Natural killer cell (primary cell): ENCODE data around the gene PEX1. TPM values are rescaled to one million over a fixed set of nuclear protein-coding genes. Genes with fewer than 3 reads are reported as not detected.
"Not testable (repeated sequence)": the region's sequence is repeated elsewhere in the genome, so short reads cannot be mapped to it uniquely, and the experiment has no call there.

Source experiments
- ATAC-seq, 3 donors: fragments of 150-1000 bp in 2 of 3; fragments of 200-7000 bp in 1 of 3; cut with Tn5 transposase; 1 replicate in 1 of 3; 2 replicates in 2 of 3; pipeline ENCODE4 v1.10.0; 2021; ENCODE audit warnings: mild to moderate bottlenecking in 2 of 3, moderate library complexity in 2 of 3
- DNase-seq, 2 donors: peaks; one replicate each; pipeline versions ENCODE4 v3.0.0 to v3.0.0-alpha.2; 2013 to 2021; ENCODE audit warnings: mixed read lengths in 1 of 2
- H3K27ac ChIP-seq: one replicate; pipeline ENCODE4 v1.5.1; 2013; ENCODE audit warnings: mild to moderate bottlenecking, low read length
- H3K27me3 ChIP-seq: one replicate; pipeline ENCODE4 v1.6.1; 2013; ENCODE audit warnings: low read length; ENCODE audit not compliant: control insufficient read depth, insufficient read depth
- H3K36me3 ChIP-seq: one replicate; pipeline ENCODE4 v1.6.1; 2013; ENCODE audit warnings: low read length; ENCODE audit not compliant: control insufficient read depth, insufficient read depth
- H3K4me1 ChIP-seq: one replicate; pipeline ENCODE4 v1.6.1; 2013; ENCODE audit warnings: low read length; ENCODE audit not compliant: control insufficient read depth, insufficient read depth
- H3K4me3 ChIP-seq: one replicate; pipeline ENCODE4 v1.5.1; 2013; ENCODE audit warnings: low read length
- H3K9me3 ChIP-seq: one replicate; pipeline ENCODE4 v1.6.1; 2013; ENCODE audit warnings: low read length; ENCODE audit not compliant: control insufficient read depth, insufficient read depth
- H3K27ac Mint-ChIP-seq, 2 donors: one replicate each; pipeline ENCODE4 v1.8.0; 2022; ENCODE audit warnings: mild to moderate bottlenecking in 2 of 2, mixed read lengths in 2 of 2, moderate library complexity in 1 of 2
- H3K27me3 Mint-ChIP-seq, 2 donors: one replicate each; pipeline ENCODE4 v1.8.0; 2022; ENCODE audit warnings: low read depth in 2 of 2, mixed read lengths in 2 of 2
- H3K36me3 Mint-ChIP-seq: one replicate; pipeline ENCODE4 v1.8.0; 2022; ENCODE audit warnings: mixed read lengths
- H3K4me1 Mint-ChIP-seq, 2 donors: one replicate each; pipeline ENCODE4 v1.8.0; 2022; ENCODE audit warnings: mixed read lengths in 2 of 2
- H3K4me3 Mint-ChIP-seq: one replicate; pipeline ENCODE4 v1.8.0; 2022; ENCODE audit warnings: mild to moderate bottlenecking, moderate library complexity, mixed read lengths
- H3K9me3 Mint-ChIP-seq, 2 donors: one replicate each; pipeline ENCODE4 v1.8.0; 2022; ENCODE audit warnings: mixed read lengths in 2 of 2
- CTCF ChIP-seq: fragments of 200-600 bp; IDR thresholded peaks from one replicate; pipeline ENCODE4 v1.8.0; 2022; ENCODE audit warnings: antibody characterized with exemption
- WGBS: methylation state at CpG from one replicate; pipeline ENCODE4 v1.1.7; 2013; ENCODE audit warnings: missing lambda C conversion rate; ENCODE audit not compliant: insufficient coverage; 5-methylcytosine and 5-hydroxymethylcytosine counted together
- intact Hi-C: fragments of 100-400 bp; cut with micrococcal nuclease; formaldehyde crosslinking; loops from one replicate; pipeline ENCODE4 v1.14.2; 2022
- total RNA-seq, 4 donors: library from RNA; stranded (reverse); fragments of 120-200 nt in 1 of 4; gene quantifications; one replicate each; pipeline versions ENCODE4 v1.2.3 to v1.2.4, GENCODE V29; 2013 to 2022

The PEX1 gene
- total RNA-seq, 3 donors from 2014 or later (not counting 1 experiment from before 2014, with no cell fraction given), result 22.8 to 26.7 (median 26.2) TPM

GRCh38 chr7:92478711-92479110 is 49.6 kb downstream of the PEX1 start:
- no peak for DNase-seq
- Histone ChIP-seq H3K9me3 (no peaks in the 10 kb centered on the region), H3K27me3 (no peaks in the 10 kb centered on the region), H3K27ac (no peak overlapping the region), H3K36me3 (no peaks in the 10 kb centered on the region), H3K4me1 (no peaks in the 10 kb centered on the region), H3K4me3 (no peak overlapping the region)
- H3K27ac Mint-ChIP-seq, result no peak overlapping the region
- no peaks in the 10 kb centered on the region for H3K36me3 Mint-ChIP-seq
- H3K4me1 Mint-ChIP-seq, result no peaks in the 10 kb centered on the region
- no peak overlapping the region for H3K4me3 Mint-ChIP-seq
- intact Hi-C loops, result no loop called here
- 91% methylated on average over 4 of the region's 4 CpGs for WGBS
- H3K9me3 Mint-ChIP-seq, result no peaks in the 10 kb centered on the region
- H3K27me3 Mint-ChIP-seq, result no peaks in the 10 kb centered on the region
- no peak for TF ChIP-seq CTCF
- no peak for ATAC-seq

DNA sequence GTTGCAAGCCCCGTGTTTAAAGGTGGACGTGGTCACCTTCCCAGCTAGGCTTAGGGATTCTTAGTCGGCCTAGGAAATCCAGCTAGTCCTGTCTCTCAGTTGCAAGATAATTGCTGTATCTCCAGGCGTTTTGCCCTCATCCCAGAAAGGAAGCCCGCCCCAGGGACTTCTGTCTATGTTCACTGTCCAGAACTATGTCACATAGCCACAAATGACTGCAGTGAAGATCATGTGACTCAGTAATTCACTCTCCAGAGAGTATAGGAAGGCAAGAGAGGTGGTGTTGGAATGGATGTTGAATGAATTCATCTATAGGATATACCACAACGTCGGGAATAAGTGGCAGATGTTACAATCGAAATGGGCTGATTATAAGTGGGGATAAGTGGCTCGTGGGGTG is 50.2 kb downstream of the PEX1 start:
- no peak for ATAC-seq
- Mint-ChIP-seq H3K27ac (no peak overlapping the region), H3K36me3 (no peaks in the 10 kb centered on the region), H3K4me1 (no peaks in the 10 kb centered on the region), H3K27me3 (no peaks in the 10 kb centered on the region), H3K9me3 (no peaks in the 10 kb centered on the region), H3K4me3 (no peak overlapping the region)
- H3K36me3 ChIP-seq, result no peaks in the 10 kb centered on the region
- no peak overlapping the region for H3K4me3 ChIP-seq
- DNase-seq, result no peak
- no peaks in the 10 kb centered on the region for H3K27me3 ChIP-seq
- no peak for TF ChIP-seq CTCF
- H3K27ac ChIP-seq, result no peak overlapping the region
- WGBS, result 94% methylated on average over 9 of the region's 9 CpGs
- H3K9me3 ChIP-seq, result no peaks in the 10 kb centered on the region
- H3K4me1 ChIP-seq, result no peaks in the 10 kb centered on the region
- intact Hi-C loops, result no loop called here

- intact Hi-C loops, ATAC-seq, DNase-seq, H3K36me3 Mint-ChIP-seq, H3K27ac Mint-ChIP-seq, H3K9me3 Mint-ChIP-seq, H3K27me3 Mint-ChIP-seq, H3K27me3 ChIP-seq, H3K4me3 Mint-ChIP-seq, H3K27ac ChIP-seq, H3K9me3 ChIP-seq, H3K36me3 ChIP-seq, H3K4me3 ChIP-seq, H3K4me1 Mint-ChIP-seq, H3K4me1 ChIP-seq: not testable (repeated sequence)
- WGBS, result 95% methylated on average over 9 of the region's 11 CpGs
These were observed 50.6 kb downstream of the PEX1 start, which contains the start of gene ERVW-1 for GRCh38 chr7:92477681-92478080. TSS of gene ERVW-1 (minus strand) at chr7:92477946. CDS start at chr7:92470381, 7,565 bp downstream.

GRCh38 chr7:92475851-92476590 is 52.3 kb downstream of the PEX1 start:
- H3K9me3 ChIP-seq, intact Hi-C loops: not testable (repeated sequence)

GRCh38 chr7:92475261-92475770 is 53.0 kb downstream of the PEX1 start:
- H3K36me3 ChIP-seq, H3K4me3 Mint-ChIP-seq, H3K27me3 Mint-ChIP-seq, DNase-seq, H3K36me3 Mint-ChIP-seq, H3K4me3 ChIP-seq, H3K4me1 ChIP-seq, intact Hi-C loops, H3K27me3 ChIP-seq, H3K9me3 ChIP-seq, H3K9me3 Mint-ChIP-seq, ATAC-seq, H3K27ac Mint-ChIP-seq, H3K4me1 Mint-ChIP-seq, H3K27ac ChIP-seq: not testable (repeated sequence)
- 93% methylated on average over 12 of the region's 12 CpGs for WGBS

More at GRCh38 chr7:92475851-92476590, 52.3 kb downstream of the PEX1 start:
- H3K27me3 ChIP-seq, H3K4me1 ChIP-seq, H3K4me3 Mint-ChIP-seq, H3K27ac Mint-ChIP-seq, H3K36me3 Mint-ChIP-seq, H3K4me3 ChIP-seq, H3K36me3 ChIP-seq, H3K27ac ChIP-seq, ATAC-seq, H3K4me1 Mint-ChIP-seq, H3K27me3 Mint-ChIP-seq, DNase-seq, H3K9me3 Mint-ChIP-seq: not testable (repeated sequence)
- 95% methylated on average over 8 of the region's 11 CpGs for WGBS

DNA sequence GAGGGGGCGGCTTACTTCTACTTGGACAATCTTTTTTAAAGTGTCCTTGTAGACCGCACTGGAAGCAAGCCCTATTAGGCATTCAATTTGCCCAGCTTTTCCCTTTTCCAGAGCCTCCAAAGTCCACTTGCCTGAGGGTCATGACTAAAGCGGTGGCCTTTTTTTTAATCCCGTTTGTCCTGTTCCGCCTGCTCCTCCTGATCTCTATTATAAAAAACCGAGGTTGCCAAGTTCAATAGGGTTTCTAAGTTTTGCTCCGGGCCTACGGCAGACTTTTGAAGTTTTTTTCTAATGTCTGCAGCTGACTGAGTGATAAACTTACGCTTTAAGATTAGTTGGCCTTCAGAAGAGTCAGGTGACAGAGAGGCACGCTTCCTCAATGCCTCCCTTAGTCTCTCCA is 54.3 kb downstream of the PEX1 start:
- H3K36me3 Mint-ChIP-seq, H3K27ac Mint-ChIP-seq, H3K27ac ChIP-seq, H3K4me3 ChIP-seq, H3K9me3 Mint-ChIP-seq, intact Hi-C loops, H3K27me3 ChIP-seq, H3K4me3 Mint-ChIP-seq, ATAC-seq, H3K4me1 ChIP-seq, H3K4me1 Mint-ChIP-seq, H3K27me3 Mint-ChIP-seq, H3K9me3 ChIP-seq, H3K36me3 ChIP-seq, DNase-seq: not testable (repeated sequence)
- WGBS, result 96% methylated on average over 9 of the region's 10 CpGs
